K562 (cell line): ENCODE data around the gene KIF3A.

Experiments
- CTCF ChIP-seq, 3 experiments: IDR thresholded peaks in 2 of 3; conservative IDR thresholded peaks in 1 of 3; 2 replicates each; pipeline ENCODE4 v1.5.1; 2011 to 2012; ENCODE audit warnings: low read length in 3 of 3, mild to moderate bottlenecking in 3 of 3, control low read depth in 2 of 3, improper control_type of control experiment in 1 of 3, inconsistent platforms in 1 of 3, low read depth in 1 of 3, mixed read lengths in 1 of 3, moderate library complexity in 1 of 3; ENCODE audit not compliant: insufficient read depth in 2 of 3
- EP300 ChIP-seq: IDR thresholded peaks from 2 replicates; pipeline ENCODE4 v1.6.1; 2012; ENCODE audit warnings: low read length, improper control_type of control experiment
- ETS2 ChIP-seq: IDR thresholded peaks from 2 replicates; pipeline ENCODE4 v1.6.1; 2016; ENCODE audit warnings: borderline replicate concordance, missing genetic modification characterization, mild to moderate bottlenecking, moderate library complexity, missing compliant biosample characterization; ENCODE audit not compliant: poor library complexity, severe bottlenecking
- EZH2 ChIP-seq: IDR thresholded peaks from 2 replicates; pipeline ENCODE4 v1.6.1; 2012; ENCODE audit warnings: low read depth, mild to moderate bottlenecking, inconsistent platforms, low read length, borderline replicate concordance
- HCFC1 ChIP-seq: IDR thresholded peaks from 2 replicates; pipeline ENCODE4 v1.6.1; 2012; ENCODE audit warnings: low read depth, low read length, improper control_type of control experiment
- ILK ChIP-seq: fragments of 450-650 bp; IDR thresholded peaks from 2 replicates; pipeline ENCODE4 v1.6.1; 2016; ENCODE audit warnings: missing genetic modification characterization, low read depth, mild to moderate bottlenecking, missing compliant biosample characterization, moderate library complexity, borderline replicate concordance
- MAFK ChIP-seq: IDR thresholded peaks from 2 replicates; pipeline ENCODE4 v1.6.1; 2011; ENCODE audit warnings: low read length, improper control_type of control experiment
- ZNF780A ChIP-seq: fragments of 250-450 bp; sonication (Bioruptor Pico); IDR thresholded peaks from 2 replicates; pipeline ENCODE4 v1.5.0; 2021; ENCODE audit warnings: mild to moderate bottlenecking

GRCh38 chr5:132744659-132745058, 7.3 kb upstream of the KIF3A start:
- TF ChIP-seq ILK (tag) (no peak), HCFC1 (no peak), EP300 (no peak), ETS2 (tag) (no peak), EZH2 (no peak), CTCF (IDR thresholded peaks at IDR 0.05 in 2 of 3, conservative IDR thresholded peaks at IDR 0.05 in 1 of 3; ENCODE audit: insufficient read depth in 2 of 3, low read depth in 1 of 3, low read length in 3 of 3) (no peak), MAFK (no peak), ZNF780A (CRISPR knock-in tag) (no peak)
